GM19023 (cell line): ENCODE data around the gene UROC1.

Source experiments
- ATAC-seq: cut with Tn5 transposase; IDR thresholded peaks from one replicate; pipeline ENCODE4 v1.9.1; 2021; ENCODE audit warnings: mild to moderate bottlenecking, moderate library complexity; ENCODE audit not compliant: unreplicated experiment

UROC1 gene

GRCh38 chr3:126446301-126446700, 71.3 kb downstream of the UROC1 start:
- no peak for ATAC-seq

DNA sequence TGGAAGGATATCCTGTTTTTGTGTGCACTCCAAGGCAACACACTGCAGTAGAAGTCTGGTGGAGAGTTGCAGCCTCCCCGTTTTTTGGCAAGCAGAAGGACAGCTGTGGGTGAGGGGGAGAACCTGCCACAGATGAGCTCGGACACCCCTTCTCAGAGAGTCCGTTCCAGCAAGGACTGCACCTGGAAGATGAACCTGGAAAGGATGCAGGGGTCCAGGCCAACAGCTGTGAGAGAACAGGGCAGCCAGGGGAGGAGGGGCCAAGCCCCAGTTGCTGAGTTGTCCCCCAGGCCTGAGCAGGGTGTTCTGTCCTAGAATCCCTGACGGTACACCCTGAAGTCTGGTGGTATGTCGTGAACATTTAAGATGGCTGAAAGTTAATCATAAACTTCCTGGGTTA, 72.1 kb downstream of the UROC1 start:
- ATAC-seq = no peak

- no peak for ATAC-seq
Measured at GRCh38 chr3:126442856-126443242, 74.7 kb downstream of the UROC1 start.

- ATAC-seq = no peak
Measured at GRCh38 chr3:126442094-126442855, 75.3 kb downstream of the UROC1 start.

GRCh38 chr3:126441256-126441880, 76.2 kb downstream of the UROC1 start:
- no peak for ATAC-seq

GRCh38 chr3:126440709-126440995, 76.9 kb downstream of the UROC1 start:
- no peak for ATAC-seq

DNA sequence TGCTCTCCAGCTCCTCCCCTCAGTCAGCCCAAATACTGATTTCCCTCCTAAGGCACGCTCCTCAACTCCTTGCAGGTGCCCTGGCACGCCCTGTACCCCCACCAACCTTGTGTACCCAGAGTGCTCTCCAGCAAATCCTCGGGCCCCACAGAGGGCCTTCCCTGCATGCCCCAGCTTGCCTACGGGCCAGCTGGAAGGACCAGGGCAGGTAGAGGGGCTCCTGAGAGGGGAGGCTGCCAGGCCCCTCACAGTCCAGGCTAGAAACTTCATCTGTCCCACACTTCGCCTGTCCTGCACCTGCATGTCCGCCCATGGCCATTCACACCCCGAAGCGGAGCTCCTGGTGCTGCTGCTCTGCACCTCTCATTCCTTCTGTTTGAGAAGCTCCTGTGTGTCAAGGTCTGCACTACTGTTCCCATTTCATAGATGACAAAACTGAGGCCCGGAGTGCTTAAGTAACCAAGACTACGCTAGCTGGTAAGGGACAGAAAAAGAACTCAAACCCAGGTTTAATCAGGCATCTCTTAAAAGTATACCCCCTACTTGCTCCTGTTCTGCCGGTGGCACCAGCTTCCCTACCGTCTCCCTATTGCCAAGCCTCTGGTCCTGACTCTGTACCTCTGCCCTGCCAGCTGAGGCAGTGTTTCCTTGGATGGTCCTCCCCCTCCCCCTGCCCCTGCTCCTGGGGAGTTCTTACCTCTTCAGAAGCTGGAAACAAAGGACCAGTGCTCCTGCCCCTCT, 77.4 kb downstream of the UROC1 start:
- no peak for ATAC-seq

DNA sequence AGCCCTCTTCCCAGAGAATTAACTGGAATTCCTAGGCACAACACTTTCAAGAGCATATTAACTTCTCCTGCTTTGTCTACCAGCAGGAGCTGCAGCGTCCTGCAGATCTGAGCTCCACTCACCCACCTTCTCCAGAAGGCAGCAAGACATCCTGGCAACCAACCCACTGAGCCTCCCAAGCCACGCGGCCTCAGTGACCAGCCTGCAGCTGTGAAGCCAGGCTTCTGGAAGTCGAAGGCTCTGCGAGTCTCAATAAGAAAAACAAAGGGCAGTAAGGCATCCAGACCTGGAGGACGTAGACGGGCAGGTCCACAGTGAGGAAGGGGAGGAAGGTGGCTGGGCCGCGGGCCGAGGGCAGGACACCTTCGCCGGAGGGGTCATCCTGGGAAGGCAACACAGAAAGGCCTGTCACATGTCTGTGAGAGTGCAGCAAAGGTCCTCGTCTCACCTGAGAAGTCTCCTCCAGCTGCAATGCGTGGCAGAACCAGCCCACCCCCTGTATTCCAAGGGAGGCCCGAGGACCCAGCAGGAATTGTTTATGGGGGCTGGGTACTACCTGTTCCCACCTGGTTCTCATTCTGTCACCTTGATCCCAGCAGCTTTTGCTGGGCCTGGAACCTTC, 78.1 kb downstream of the UROC1 start:
- no peak for ATAC-seq

DNA sequence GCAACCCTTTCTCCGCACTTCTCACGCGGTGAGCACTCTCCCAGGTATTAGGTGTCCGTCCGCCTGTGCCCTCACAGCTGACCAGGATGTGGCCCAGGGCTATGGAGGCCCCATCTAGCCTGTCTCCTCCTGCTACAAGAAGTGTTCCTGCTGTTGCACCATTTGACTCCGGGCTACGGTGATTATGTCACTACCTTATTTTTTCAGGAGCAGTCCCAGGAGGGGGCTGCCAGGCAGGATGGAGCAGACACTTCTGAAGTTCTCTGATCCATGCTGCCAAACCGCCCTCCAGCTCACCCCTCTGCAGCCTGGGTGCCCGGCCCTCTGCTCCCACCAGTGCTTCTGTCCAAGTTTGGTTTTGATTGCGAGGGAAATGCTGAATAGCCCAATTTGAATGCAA, 78.8 kb downstream of the UROC1 start:
- ATAC-seq = no peak

- no peak for ATAC-seq
Measured at GRCh38 chr3:126438186-126438585, 79.4 kb downstream of the UROC1 start.

DNA sequence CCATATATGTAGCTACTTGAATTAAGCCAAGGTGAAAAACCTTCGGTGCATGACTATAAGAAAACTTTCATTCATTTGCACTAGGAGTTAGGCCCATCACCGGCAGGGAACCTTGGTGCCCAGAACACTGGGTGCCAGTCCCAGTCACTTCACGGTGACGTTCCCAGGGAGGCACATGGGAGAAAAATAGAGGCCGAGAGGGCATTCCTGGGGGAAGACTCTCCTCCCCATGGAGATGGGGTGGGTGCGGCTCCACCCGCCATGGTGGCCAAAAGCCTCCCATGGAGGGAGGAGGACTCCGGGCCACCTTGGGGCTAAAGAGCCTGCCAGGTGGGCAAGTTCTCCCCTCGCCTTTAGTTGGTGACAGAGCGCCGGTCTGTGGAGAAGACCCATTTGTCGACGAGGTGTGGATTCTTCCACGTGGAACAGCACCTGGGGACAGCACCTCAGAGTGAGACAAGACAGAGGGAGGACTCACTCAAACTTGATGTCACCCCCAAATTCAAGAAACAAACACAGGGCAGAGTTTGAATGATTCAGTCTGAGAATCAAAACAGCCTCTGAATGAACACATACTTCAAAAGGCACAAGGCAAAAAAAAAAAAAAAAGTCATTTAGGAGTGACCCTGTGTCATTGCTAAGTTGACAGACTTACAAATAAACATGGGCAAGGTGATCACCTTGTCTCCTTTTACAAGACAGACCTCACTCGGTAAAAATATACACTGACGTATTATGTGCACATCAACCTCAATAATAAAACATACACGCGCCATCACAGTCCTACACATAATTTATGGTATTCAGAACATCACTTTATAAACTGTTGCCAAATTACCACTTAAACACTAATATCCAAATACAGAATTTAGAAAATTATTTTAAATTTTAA, 80.5 kb downstream of the UROC1 start:
- no peak for ATAC-seq

GRCh38 chr3:126435456-126436315, 81.9 kb downstream of the UROC1 start:
- ATAC-seq = no peak

DNA sequence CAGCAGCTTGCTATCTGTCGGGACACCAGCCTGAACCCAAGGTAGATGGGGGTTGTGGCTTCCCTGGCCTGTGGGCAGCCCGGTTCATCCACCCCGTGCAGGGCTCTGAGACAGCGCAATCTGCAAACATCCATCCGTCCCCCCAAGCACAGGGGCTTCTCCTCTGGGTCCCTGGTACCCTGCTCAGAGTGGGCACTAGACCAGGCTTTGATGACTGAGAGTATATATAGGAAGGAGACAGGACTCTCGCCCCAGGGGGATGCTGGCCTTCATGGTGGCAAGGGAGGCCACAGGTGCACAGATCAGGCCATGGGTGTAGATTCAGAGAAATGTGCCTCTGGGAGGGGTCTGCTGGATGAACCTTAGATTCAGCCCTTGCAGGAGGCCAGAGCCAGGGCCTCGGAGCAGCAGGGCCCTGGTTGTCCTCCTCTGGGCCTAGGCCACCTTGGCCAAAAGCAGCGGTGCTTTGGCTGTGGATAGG, 82.6 kb downstream of the UROC1 start:
- no peak for ATAC-seq

DNA sequence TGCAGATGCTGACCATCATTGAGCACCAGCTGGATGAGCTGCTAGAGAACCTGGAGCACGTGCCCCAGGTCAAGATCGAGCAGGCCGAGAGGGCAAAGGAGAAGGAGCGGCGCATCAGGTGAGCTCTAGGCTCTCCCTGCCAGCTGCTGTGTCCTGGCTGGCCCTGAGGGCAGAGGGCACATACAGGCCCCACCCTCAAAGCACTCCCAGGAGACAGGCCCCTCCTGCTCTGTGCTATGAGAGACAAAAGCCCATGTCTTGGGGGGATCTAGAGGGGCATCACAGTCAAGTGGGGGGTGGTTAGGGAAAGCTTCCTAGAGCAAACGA, 83.3 kb downstream of the UROC1 start:
- ATAC-seq = no peak

GRCh38 chr3:126433496-126434263, 83.9 kb downstream of the UROC1 start:
- no peak for ATAC-seq

- no peak for ATAC-seq
Measured at GRCh38 chr3:126433105-126433430, 84.5 kb downstream of the UROC1 start.

GRCh38 chr3:126432361-126433104, 85.0 kb downstream of the UROC1 start:
- no peak for ATAC-seq
